OCI-LY7 (cell line): ENCODE measurements around the gene TGM2.

Source experiments
- CTCF ChIP-seq: fragments of 200-600 bp; sonication (generic); conservative IDR thresholded peaks from 2 replicates; pipeline ENCODE4 v1.5.1; 2014; ENCODE audit warnings: mild to moderate bottlenecking, antibody characterized with exemption, low read length, moderate library complexity, mixed read lengths
- EZH2phosphoT487 ChIP-seq: fragments of 200-600 bp; sonication (generic); IDR thresholded peaks from 2 replicates; pipeline ENCODE4 v1.6.1; 2018; ENCODE audit warnings: low read depth, borderline replicate concordance, mild to moderate bottlenecking, mixed run types, antibody characterized with exemption, low read length, moderate library complexity, mixed read lengths

DNA sequence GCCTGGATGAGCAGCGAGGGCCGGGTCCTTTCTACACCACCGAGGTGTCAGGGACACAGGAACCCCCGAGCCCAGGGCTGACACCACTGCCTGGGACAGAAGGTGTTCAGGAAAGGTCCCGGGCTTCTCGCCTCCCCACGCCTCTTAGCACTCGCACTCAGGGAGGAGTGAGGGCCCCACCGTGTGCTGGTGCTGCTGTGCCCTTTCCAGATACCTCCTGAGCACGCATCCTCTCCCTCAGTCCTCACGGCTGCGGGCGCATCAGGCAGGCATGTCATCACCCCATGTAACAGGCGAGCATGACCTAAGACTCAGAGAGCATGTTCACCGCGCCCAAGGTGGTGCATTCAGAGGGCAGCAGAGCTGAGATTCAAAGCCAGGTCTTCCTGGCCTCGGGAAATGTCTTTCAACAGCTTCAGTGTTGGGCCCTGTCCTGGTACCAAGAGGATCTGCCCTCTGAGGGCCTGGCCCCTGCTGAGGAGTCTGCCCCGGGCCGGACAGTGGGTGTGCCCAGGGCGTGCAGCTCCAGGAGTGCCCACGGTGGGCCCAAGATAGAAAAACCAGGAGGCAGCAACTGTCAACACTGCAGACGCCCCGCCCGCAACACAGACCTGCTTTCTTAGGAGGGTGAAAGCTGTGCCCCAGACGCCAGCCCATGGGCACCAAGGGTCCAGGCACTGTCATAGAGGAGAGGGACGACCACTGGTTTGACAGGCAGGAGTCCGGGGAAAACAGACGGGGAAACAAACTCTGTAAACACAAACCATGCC lies 29.2 kb downstream of the TGM2 start:
- no peak for TF ChIP-seq CTCF
- TF ChIP-seq EZH2phosphoT487 = no peak
